HG02938 (cell line): ENCODE measurements around the gene OR4D1.
"Not testable (repeated sequence)": the region's sequence is repeated elsewhere in the genome, so short reads cannot be mapped to it uniquely, and the experiment has no call there.

Source experiments
- ATAC-seq: cut with Tn5 transposase; IDR thresholded peaks from one replicate; pipeline ENCODE4 v1.9.1; 2021; ENCODE audit warnings: mild to moderate bottlenecking, moderate library complexity; ENCODE audit not compliant: unreplicated experiment

OR4D1 gene

GRCh38 chr17:58147930-58148434 lies at the start of gene OR4D1:
TSS of gene OR4D1 (plus strand) at chr17:58148384. CDS start at chr17:58155154, 6,770 bp downstream.
- ATAC-seq: no peak

- ATAC-seq: no peak
These were observed 47.7 kb upstream of the OR4D1 start for GRCh38 chr17:58100506-58100905.

GRCh38 chr17:58101898-58102297 lies 46.3 kb upstream of the OR4D1 start:
- ATAC-seq: not testable (repeated sequence)

- no peak for ATAC-seq
These were observed 43.1 kb upstream of the OR4D1 start for GRCh38 chr17:58105093-58105492.

- ATAC-seq: no peak
These were observed 40.9 kb upstream of the OR4D1 start for GRCh38 chr17:58107306-58107705.

- ATAC-seq: no peak
These were observed 39.0 kb upstream of the OR4D1 start for GRCh38 chr17:58109197-58109596.

GRCh38 chr17:58110012-58110411 lies 38.2 kb upstream of the OR4D1 start:
- ATAC-seq: no peak

GRCh38 chr17:58111676-58112075 lies 36.5 kb upstream of the OR4D1 start:
- ATAC-seq: no peak

- no peak for ATAC-seq
These were observed 35.1 kb upstream of the OR4D1 start for GRCh38 chr17:58112970-58113631.

GRCh38 chr17:58113947-58114346 lies 34.2 kb upstream of the OR4D1 start:
- no peak for ATAC-seq

GRCh38 chr17:58117382-58117781 lies 30.8 kb upstream of the OR4D1 start:
- no peak for ATAC-seq

- no peak for ATAC-seq
These were observed 28.7 kb upstream of the OR4D1 start for GRCh38 chr17:58119491-58119890.

GRCh38 chr17:58120195-58120822 lies 27.9 kb upstream of the OR4D1 start:
- ATAC-seq: no peak

- ATAC-seq: no peak
These were observed 26.3 kb upstream of the OR4D1 start for GRCh38 chr17:58121925-58122324.

- no peak for ATAC-seq
These were observed 20.3 kb upstream of the OR4D1 start for GRCh38 chr17:58127846-58128245.

- ATAC-seq: not testable (repeated sequence)
These were observed 15.5 kb upstream of the OR4D1 start for GRCh38 chr17:58132697-58133096.

GRCh38 chr17:58136669-58137279 lies 11.4 kb upstream of the OR4D1 start:
- no peak for ATAC-seq

GRCh38 chr17:58141505-58141904 lies 6.7 kb upstream of the OR4D1 start:
- no peak for ATAC-seq

GRCh38 chr17:58143335-58143734 lies 4.8 kb upstream of the OR4D1 start:
- ATAC-seq: not testable (repeated sequence)

GRCh38 chr17:58144801-58145200 lies 3.4 kb upstream of the OR4D1 start:
- ATAC-seq: no peak

GRCh38 chr17:58148609-58149008 lies 425 bp downstream of the OR4D1 start:
- ATAC-seq: no peak

- ATAC-seq: no peak
These were observed 2.2 kb downstream of the OR4D1 start for GRCh38 chr17:58150394-58150793.
